ENCODE measurements around the gene RTF2.
A peak's percentile ranks its signal among the peaks of the same experiment; 100 is the strongest.

RTF2 gene

GRCh38 chr20:56488566-56488965 lies 20.1 kb downstream of the RTF2 start:
- peaks cover 86% of the 10 kb centered on the region for H3K36me3 ChIP-seq (ENCODE audit: low read depth)
- H3K27me3 ChIP-seq (ENCODE audit: insufficient read depth, poor library complexity, severe bottlenecking) = no peaks in the 10 kb centered on the region
- no peak for ATAC-seq (ENCODE audit: low read depth)
- no peak for TF ChIP-seq CTCF (IDR thresholded peaks at IDR 0.05; ENCODE audit: poor library complexity, severe bottlenecking)
- no peak overlapping the region for H3K27ac ChIP-seq (ENCODE audit: poor library complexity, severe bottlenecking)
- H3K4me3 ChIP-seq (ENCODE audit: severe bottlenecking) = no peak overlapping the region
- H3K4me1 ChIP-seq (ENCODE audit: insufficient read depth, poor library complexity, severe bottlenecking) = no peaks in the 10 kb centered on the region
- no peaks in the 10 kb centered on the region for H3K9me3 ChIP-seq (ENCODE audit: severe bottlenecking)
- no peak for DNase-seq (ENCODE audit: low spot score)

GRCh38 chr20:56501116-56501515 lies 32.7 kb downstream of the RTF2 start:
- Histone ChIP-seq H3K4me1 (ENCODE audit: insufficient read depth, poor library complexity, severe bottlenecking) (no peaks in the 10 kb centered on the region), H3K27ac (ENCODE audit: poor library complexity, severe bottlenecking) (no peak overlapping the region), H3K36me3 (ENCODE audit: low read depth) (peaks cover 34% of the 10 kb centered on the region), H3K4me3 (ENCODE audit: severe bottlenecking) (no peak overlapping the region), H3K27me3 (ENCODE audit: insufficient read depth, poor library complexity, severe bottlenecking) (no peaks in the 10 kb centered on the region), H3K9me3 (ENCODE audit: severe bottlenecking) (no peaks in the 10 kb centered on the region)
- DNase-seq (ENCODE audit: low spot score) (no peak), ATAC-seq (ENCODE audit: low read depth) (no peak)
- TF ChIP-seq CTCF (IDR thresholded peaks at IDR 0.05; ENCODE audit: poor library complexity, severe bottlenecking) = no peak

GRCh38 chr20:56503916-56504315 lies 35.5 kb downstream of the RTF2 start:
- Histone ChIP-seq H3K9me3 (ENCODE audit: severe bottlenecking) (no peaks in the 10 kb centered on the region), H3K4me3 (ENCODE audit: severe bottlenecking) (no peak overlapping the region), H3K27me3 (ENCODE audit: insufficient read depth, poor library complexity, severe bottlenecking) (no peaks in the 10 kb centered on the region), H3K36me3 (ENCODE audit: low read depth) (peaks cover 12% of the 10 kb centered on the region), H3K4me1 (ENCODE audit: insufficient read depth, poor library complexity, severe bottlenecking) (no peaks in the 10 kb centered on the region), H3K27ac (ENCODE audit: poor library complexity, severe bottlenecking) (no peak overlapping the region)
- ATAC-seq (ENCODE audit: low read depth) = no peak
- TF ChIP-seq CTCF (IDR thresholded peaks at IDR 0.05; ENCODE audit: poor library complexity, severe bottlenecking) = no peak
- peak; percentile 54 for DNase-seq (ENCODE audit: low spot score)

- H3K27ac ChIP-seq (ENCODE audit: poor library complexity, severe bottlenecking) = no peak overlapping the region
- peak; percentile 46; the same call in 1 of the 3 replicates for ATAC-seq (ENCODE audit: low read depth)
- H3K4me1 ChIP-seq (ENCODE audit: insufficient read depth, poor library complexity, severe bottlenecking) = no peaks in the 10 kb centered on the region
- H3K27me3 ChIP-seq (ENCODE audit: insufficient read depth, poor library complexity, severe bottlenecking) = no peaks in the 10 kb centered on the region
- no peak overlapping the region for H3K4me3 ChIP-seq (ENCODE audit: severe bottlenecking)
- peak; percentile 28 for DNase-seq (ENCODE audit: low spot score)
- H3K36me3 ChIP-seq (ENCODE audit: low read depth) = peaks cover 11% of the 10 kb centered on the region; the same call in 1 of the 2 replicates
- no peaks in the 10 kb centered on the region for H3K9me3 ChIP-seq (ENCODE audit: severe bottlenecking)
- TF ChIP-seq CTCF (IDR thresholded peaks at IDR 0.05; ENCODE audit: poor library complexity, severe bottlenecking) = peak; percentile 51
Measured at GRCh38 chr20:56504373-56505005, 36.1 kb downstream of the RTF2 start.

- TF ChIP-seq CTCF (IDR thresholded peaks at IDR 0.05; ENCODE audit: poor library complexity, severe bottlenecking) = no peak
- Histone ChIP-seq H3K27me3 (ENCODE audit: insufficient read depth, poor library complexity, severe bottlenecking) (no peaks in the 10 kb centered on the region), H3K4me1 (ENCODE audit: insufficient read depth, poor library complexity, severe bottlenecking) (no peaks in the 10 kb centered on the region), H3K9me3 (ENCODE audit: severe bottlenecking) (no peaks in the 10 kb centered on the region), H3K4me3 (ENCODE audit: severe bottlenecking) (no peak overlapping the region), H3K27ac (ENCODE audit: poor library complexity, severe bottlenecking) (no peak overlapping the region), H3K36me3 (ENCODE audit: low read depth) (peaks cover 11% of the 10 kb centered on the region; the same call in 1 of the 2 replicates)
- ATAC-seq (ENCODE audit: low read depth) (no peak; the same call in 2 of the 3 replicates), DNase-seq (ENCODE audit: low spot score) (no peak)
Measured at GRCh38 chr20:56506103-56506502, 37.7 kb downstream of the RTF2 start.
